Choroid plexus epithelial cell (primary cell): ENCODE results near the gene ALDH3A1.
A peak's percentile ranks its signal among the peaks of the same experiment; 100 is the strongest.

Experiments
- DNase-seq: peaks from one replicate; pipeline ENCODE4 v3.0.0-alpha.2; 2010; ENCODE audit warnings: low read depth
- H3K4me3 ChIP-seq: 2 replicates; pipeline ENCODE4 v1.5.1; 2011; ENCODE audit warnings: low read depth, mild to moderate bottlenecking, control low read depth, low read length, moderate library complexity
- TF ChIP-seq, protein P1 (sequence below): conservative IDR thresholded peaks from 2 replicates; pipeline ENCODE4 v1.5.1; 2011; ENCODE audit warnings: low read depth, mild to moderate bottlenecking, control low read depth, inconsistent platforms, low read length, moderate library complexity

ALDH3A1 gene

GRCh38 chr17:19780846-19781245 is 32.7 kb upstream of the ALDH3A1 start:
- TF ChIP-seq, protein P1, sequence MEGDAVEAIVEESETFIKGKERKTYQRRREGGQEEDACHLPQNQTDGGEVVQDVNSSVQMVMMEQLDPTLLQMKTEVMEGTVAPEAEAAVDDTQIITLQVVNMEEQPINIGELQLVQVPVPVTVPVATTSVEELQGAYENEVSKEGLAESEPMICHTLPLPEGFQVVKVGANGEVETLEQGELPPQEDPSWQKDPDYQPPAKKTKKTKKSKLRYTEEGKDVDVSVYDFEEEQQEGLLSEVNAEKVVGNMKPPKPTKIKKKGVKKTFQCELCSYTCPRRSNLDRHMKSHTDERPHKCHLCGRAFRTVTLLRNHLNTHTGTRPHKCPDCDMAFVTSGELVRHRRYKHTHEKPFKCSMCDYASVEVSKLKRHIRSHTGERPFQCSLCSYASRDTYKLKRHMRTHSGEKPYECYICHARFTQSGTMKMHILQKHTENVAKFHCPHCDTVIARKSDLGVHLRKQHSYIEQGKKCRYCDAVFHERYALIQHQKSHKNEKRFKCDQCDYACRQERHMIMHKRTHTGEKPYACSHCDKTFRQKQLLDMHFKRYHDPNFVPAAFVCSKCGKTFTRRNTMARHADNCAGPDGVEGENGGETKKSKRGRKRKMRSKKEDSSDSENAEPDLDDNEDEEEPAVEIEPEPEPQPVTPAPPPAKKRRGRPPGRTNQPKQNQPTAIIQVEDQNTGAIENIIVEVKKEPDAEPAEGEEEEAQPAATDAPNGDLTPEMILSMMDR, result no peak
- no peak for DNase-seq
- H3K4me3 ChIP-seq, result no peak overlapping the region

- TF ChIP-seq, protein P1, result no peak
- no peak for DNase-seq
These were observed 25.4 kb upstream of the ALDH3A1 start for GRCh38 chr17:19773534-19773933.

DNA sequence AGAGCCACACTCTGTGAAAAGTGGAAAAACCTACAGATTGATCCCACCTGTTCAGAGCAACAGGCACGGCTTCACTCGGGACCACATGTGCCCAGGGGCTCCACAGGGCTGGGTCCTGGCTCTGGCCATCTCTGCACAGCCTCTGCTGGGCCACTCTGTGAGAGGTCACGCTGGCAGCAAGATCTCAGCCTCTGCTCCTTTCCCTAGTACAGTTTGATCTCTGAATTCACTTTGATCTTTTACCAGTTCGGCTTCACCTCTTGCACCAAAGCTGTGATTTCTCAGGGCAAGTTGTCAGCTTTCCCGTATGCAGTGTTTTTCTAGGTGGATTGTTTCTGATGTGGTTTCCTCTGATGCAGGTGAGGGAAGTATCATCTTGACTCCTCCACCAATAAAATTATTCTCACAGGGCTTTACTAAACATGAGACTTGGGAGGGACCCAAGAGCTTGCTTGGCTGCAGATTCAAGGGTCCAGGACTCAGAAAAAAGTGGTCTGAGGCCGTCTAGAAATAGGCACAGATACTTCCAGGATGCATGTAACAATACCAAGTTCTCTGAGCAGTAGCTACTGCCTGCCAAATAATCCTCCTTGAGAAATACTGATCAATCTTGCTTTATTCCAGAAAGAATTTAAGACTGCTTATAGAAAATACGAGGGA is 24.0 kb upstream of the ALDH3A1 start:
- TF ChIP-seq, protein P1, result no peak
- no peak for DNase-seq
- no peak overlapping the region for H3K4me3 ChIP-seq

More at GRCh38 chr17:19773534-19773933, 25.4 kb upstream of the ALDH3A1 start:
- H3K4me3 ChIP-seq, result no peak overlapping the region

DNA sequence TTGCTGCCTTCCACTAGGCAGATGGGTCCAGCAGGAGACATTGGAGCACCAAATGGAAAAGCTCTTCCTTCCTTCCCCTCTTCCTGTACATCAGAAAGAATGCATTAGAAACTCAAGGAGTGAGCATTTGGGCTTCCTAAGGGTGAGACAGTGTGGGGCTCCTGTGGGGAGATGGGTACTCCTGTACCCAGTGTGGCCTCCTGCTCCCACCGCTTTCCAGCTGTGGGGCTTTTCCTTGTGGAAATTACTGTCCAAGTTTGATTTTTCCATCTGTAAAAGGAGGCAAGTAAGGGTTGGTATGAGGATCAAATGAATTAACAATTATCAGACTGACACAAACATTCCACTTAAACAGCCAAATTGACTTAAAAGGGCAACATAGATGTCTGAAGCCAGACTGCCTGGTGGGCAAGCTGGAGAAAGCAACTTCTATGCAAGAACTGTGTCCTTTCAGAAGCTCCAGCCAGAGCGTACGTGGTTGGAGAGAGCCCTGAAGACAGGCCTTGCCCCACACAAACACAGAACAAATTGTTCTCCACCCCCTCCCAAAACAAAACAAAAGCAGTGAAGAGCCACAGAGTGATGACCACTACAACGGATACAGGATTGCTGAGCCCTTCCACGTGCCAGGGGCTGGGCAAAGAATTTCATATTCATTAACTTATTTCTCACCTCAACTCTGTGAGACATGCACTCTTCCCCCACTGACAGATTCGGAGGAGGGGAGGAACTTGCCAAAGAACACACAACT is 23.1 kb upstream of the ALDH3A1 start:
- TF ChIP-seq, protein P1, result no peak

GRCh38 chr17:19769946-19770652 is 22.0 kb upstream of the ALDH3A1 start:
- DNase-seq, result peak; percentile 18
- TF ChIP-seq, protein P1, result no peak
- H3K4me3 ChIP-seq, result no peak overlapping the region

More for the DNA sequence above, 23.1 kb upstream of the ALDH3A1 start:
- no peak overlapping the region for H3K4me3 ChIP-seq
- DNase-seq, result no peak

- TF ChIP-seq, protein P1, result no peak
- no peak overlapping the region for H3K4me3 ChIP-seq
- DNase-seq, result no peak
These were observed 20.1 kb upstream of the ALDH3A1 start for GRCh38 chr17:19768046-19768782.
